Mesothelial cell of epicardium (in vitro differentiated cells): ENCODE measurements around the gene PYGO1. TPM values are rescaled to one million over a fixed set of nuclear protein-coding genes. Genes with fewer than 3 reads are reported as not detected.

Experiments
- DNase-seq, 2 experiments: peaks; one replicate each; pipeline ENCODE4 v3.0.0; 2021; ENCODE audit warnings: low spot score in 2 of 2; ENCODE audit not compliant: unreplicated experiment in 2 of 2
- H3K27ac Mint-ChIP-seq: 2 replicates; pipeline ENCODE4 v1.8.0; 2021; ENCODE audit warnings: mixed read lengths
- H3K27me3 Mint-ChIP-seq: 2 replicates; pipeline ENCODE4 v1.8.0; 2021; ENCODE audit warnings: low read depth, mixed read lengths
- H3K36me3 Mint-ChIP-seq: 2 replicates; pipeline ENCODE4 v1.8.0; 2021; ENCODE audit warnings: mixed read lengths
- H3K4me1 Mint-ChIP-seq: 2 replicates; pipeline ENCODE4 v1.8.0; 2021; ENCODE audit warnings: mixed read lengths
- H3K4me3 Mint-ChIP-seq: 2 replicates; pipeline ENCODE4 v1.8.0; 2021; ENCODE audit warnings: mild to moderate bottlenecking, moderate library complexity, mixed read lengths
- H3K9me3 Mint-ChIP-seq: 2 replicates; pipeline ENCODE4 v1.8.0; 2021; ENCODE audit warnings: mixed read lengths
- total RNA-seq: library from RNA; stranded (reverse); gene quantifications from 3 replicates; pipeline ENCODE4 v1.2.1, GENCODE V29; 2021
- TF ChIP-seq, protein P1 (sequence below): fragments of 200-600 bp; sonication (generic); IDR thresholded peaks from one replicate; pipeline ENCODE4 v1.5.0; 2021; ENCODE audit warnings: antibody characterized with exemption; ENCODE audit not compliant: unreplicated experiment

Gene PYGO1
- total RNA-seq, 1 donor from 2014 or later = 30.6 TPM

DNA sequence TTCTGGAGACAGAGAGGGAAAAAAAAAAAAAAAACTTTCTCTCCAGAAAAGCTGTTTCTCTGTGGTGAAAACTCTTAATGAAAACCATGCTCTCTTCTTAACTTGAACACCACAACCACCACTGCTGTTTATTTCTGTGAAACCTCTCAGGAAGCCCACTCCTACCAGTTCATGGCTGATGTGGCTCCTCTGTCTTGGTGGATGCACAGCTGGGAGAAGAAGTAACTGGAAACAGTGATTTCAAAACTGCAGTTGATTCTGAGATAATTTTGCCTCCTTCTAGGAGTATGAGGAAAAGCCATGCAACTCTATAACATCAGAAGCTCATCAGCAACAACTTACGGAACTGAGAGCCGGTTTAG, 40.2 kb upstream of the PYGO1 start:
- Mint-ChIP-seq H3K36me3 (peaks cover 11% of the 10 kb centered on the region), H3K4me1 (no peaks in the 10 kb centered on the region), H3K9me3 (no peaks in the 10 kb centered on the region), H3K27ac (no peak overlapping the region), H3K4me3 (no peak overlapping the region), H3K27me3 (no peaks in the 10 kb centered on the region)
- no peak for DNase-seq
- TF ChIP-seq, protein P1, sequence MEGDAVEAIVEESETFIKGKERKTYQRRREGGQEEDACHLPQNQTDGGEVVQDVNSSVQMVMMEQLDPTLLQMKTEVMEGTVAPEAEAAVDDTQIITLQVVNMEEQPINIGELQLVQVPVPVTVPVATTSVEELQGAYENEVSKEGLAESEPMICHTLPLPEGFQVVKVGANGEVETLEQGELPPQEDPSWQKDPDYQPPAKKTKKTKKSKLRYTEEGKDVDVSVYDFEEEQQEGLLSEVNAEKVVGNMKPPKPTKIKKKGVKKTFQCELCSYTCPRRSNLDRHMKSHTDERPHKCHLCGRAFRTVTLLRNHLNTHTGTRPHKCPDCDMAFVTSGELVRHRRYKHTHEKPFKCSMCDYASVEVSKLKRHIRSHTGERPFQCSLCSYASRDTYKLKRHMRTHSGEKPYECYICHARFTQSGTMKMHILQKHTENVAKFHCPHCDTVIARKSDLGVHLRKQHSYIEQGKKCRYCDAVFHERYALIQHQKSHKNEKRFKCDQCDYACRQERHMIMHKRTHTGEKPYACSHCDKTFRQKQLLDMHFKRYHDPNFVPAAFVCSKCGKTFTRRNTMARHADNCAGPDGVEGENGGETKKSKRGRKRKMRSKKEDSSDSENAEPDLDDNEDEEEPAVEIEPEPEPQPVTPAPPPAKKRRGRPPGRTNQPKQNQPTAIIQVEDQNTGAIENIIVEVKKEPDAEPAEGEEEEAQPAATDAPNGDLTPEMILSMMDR = no peak

DNA sequence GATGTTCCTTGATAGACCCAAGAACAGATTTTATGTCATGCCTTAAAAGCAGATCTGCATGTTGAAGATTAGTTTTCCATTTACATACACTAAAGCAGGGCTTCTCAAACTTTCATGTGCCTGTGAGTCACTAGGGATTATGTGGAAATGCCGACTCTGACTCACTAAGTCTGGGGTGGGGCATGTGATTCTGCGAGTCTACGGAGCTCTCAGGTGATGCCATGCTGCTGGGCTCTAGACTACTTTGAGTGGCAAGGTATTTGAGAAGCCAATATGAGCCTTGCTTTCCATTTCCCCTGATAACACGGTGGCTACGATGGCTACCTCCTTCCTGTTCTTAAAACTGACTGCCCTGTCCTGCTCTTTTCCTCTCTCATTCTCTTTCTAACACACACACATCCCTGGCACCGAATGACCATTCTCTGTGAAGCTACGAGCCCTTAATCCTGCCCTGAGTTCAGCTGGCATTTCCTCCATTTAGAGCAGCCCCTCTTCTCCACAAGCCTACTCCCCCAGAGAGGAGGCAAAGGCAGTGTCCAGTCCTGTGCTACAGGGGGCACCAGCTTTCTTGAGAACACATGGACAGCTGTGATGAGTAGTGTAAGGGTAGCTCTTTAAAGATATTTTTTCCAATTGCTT, 39.7 kb upstream of the PYGO1 start:
- Mint-ChIP-seq H3K27me3 (no peaks in the 10 kb centered on the region), H3K9me3 (no peaks in the 10 kb centered on the region), H3K4me3 (no peak overlapping the region), H3K36me3 (peaks cover 11% of the 10 kb centered on the region), H3K4me1 (no peaks in the 10 kb centered on the region), H3K27ac (no peak overlapping the region)
- no peak for DNase-seq
- TF ChIP-seq, protein P1 = no peak

DNA sequence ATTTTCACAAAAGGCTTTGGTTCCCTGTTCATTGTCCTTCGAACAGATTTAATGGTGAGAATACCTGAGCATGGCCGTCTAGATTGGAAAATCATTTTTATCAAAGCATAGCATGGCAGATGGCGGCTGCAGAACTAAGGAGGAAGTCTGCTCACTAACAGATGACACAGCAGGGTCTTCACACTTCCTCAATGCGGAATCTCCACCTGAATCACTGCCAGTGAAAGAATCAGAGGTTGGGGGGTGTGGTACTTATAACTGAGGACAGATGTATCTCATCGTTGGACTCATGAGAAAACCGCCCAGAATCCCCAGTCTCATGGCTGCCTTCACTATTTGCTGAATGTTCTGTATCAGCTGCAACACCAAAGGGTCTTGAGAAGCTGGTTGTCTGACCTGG, 31.6 kb upstream of the PYGO1 start:
- no peak for DNase-seq
- no peak overlapping the region for H3K27ac Mint-ChIP-seq
- no peaks in the 10 kb centered on the region for H3K9me3 Mint-ChIP-seq
- peaks cover 4% of the 10 kb centered on the region for H3K36me3 Mint-ChIP-seq
- no peak overlapping the region for H3K4me3 Mint-ChIP-seq
- TF ChIP-seq, protein P1 = no peak
- H3K27me3 Mint-ChIP-seq = no peaks in the 10 kb centered on the region
- peaks cover 4% of the 10 kb centered on the region for H3K4me1 Mint-ChIP-seq

DNA sequence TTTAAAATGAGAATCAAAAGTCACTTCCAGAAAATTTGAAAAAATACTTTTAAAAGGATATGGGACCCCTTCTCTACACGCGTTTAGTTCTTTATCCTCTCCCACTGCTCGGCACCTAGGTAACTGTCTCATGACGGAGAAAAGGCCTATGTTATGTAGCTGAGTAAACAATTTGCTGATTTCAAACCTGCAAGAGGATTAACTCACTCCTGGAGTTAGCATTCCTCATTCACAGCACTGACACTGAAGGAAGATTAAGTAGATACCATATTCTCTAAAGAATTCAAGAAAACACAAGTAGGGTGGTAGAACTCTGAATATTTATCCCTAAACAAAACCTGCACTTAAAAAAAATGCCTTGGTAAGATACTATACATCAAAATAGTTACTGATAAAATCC, 30.2 kb upstream of the PYGO1 start:
- Mint-ChIP-seq H3K27me3 (no peaks in the 10 kb centered on the region), H3K4me1 (peaks cover 4% of the 10 kb centered on the region), H3K27ac (no peak overlapping the region), H3K36me3 (peaks cover 6% of the 10 kb centered on the region), H3K4me3 (no peak overlapping the region), H3K9me3 (no peaks in the 10 kb centered on the region)
- TF ChIP-seq, protein P1 = no peak
- DNase-seq = no peak

DNA sequence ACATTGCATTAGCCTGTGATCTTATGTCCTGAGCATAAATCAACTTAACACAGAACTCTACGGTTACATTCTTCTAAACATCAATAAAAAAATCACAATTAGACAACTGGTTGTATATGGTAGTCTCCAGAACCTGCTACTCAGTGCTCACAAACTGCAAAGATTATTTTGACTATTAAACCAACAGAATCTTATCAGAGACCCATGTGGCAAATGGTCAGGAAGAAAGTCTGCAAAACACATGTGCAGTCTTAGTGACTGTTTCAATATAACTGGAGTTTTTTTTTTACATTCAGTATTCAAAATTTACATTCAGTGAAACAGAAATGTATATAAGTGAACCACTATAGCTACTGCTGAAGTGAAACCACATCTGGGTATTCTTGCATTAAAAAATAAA, 27.3 kb upstream of the PYGO1 start:
- DNase-seq = no peak
- Mint-ChIP-seq H3K27me3 (no peaks in the 10 kb centered on the region), H3K4me1 (peaks cover 4% of the 10 kb centered on the region), H3K4me3 (no peak overlapping the region), H3K36me3 (peaks cover 10% of the 10 kb centered on the region), H3K9me3 (peaks cover 3% of the 10 kb centered on the region), H3K27ac (no peak overlapping the region)
- TF ChIP-seq, protein P1 = no peak

DNA sequence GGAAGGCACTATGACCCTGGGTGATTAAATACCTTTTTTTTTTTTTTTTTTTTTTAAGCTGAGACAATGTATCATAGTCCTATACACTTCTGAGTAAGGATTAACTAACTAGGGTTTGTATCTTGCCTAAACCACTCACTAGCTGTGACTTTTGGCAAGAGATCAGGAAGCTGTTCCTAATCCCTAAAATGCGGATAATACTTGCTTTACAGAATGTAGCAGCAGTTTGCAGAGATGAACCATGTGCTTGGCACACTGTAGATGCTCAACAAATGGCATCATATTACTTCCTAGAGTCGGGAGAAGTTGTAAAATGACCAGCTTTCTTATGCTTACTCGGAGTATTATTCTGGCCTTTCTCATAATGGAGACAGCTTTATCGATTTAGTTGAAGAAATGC, 25.6 kb upstream of the PYGO1 start:
- no peaks in the 10 kb centered on the region for H3K27me3 Mint-ChIP-seq
- no peak overlapping the region for H3K4me3 Mint-ChIP-seq
- DNase-seq = no peak
- H3K36me3 Mint-ChIP-seq = peaks cover 18% of the 10 kb centered on the region
- H3K27ac Mint-ChIP-seq = no peak overlapping the region
- H3K9me3 Mint-ChIP-seq = peaks cover 8% of the 10 kb centered on the region
- TF ChIP-seq, protein P1 = no peak
- H3K4me1 Mint-ChIP-seq = peaks cover 4% of the 10 kb centered on the region
